Activated CD4-positive, CD25-positive, alpha-beta regulatory T cell treated with anti-CD3 and anti-CD28 coated beads, Interleukin-2, amount 50 U/mL, for 24 hours (primary cell): ENCODE data around the gene LRRC3.
"Not testable (repeated sequence)": the region's sequence is repeated elsewhere in the genome, so short reads cannot be mapped to it uniquely, and the experiment has no call there.

Experiments
- ATAC-seq, 2 donors: fragments of 150-1000 bp; cut with Tn5 transposase; one replicate each; pipeline ENCODE4 v1.10.0; 2021; ENCODE audit warnings: mild to moderate bottlenecking in 1 of 2, moderate library complexity in 1 of 2

LRRC3 gene

DNA sequence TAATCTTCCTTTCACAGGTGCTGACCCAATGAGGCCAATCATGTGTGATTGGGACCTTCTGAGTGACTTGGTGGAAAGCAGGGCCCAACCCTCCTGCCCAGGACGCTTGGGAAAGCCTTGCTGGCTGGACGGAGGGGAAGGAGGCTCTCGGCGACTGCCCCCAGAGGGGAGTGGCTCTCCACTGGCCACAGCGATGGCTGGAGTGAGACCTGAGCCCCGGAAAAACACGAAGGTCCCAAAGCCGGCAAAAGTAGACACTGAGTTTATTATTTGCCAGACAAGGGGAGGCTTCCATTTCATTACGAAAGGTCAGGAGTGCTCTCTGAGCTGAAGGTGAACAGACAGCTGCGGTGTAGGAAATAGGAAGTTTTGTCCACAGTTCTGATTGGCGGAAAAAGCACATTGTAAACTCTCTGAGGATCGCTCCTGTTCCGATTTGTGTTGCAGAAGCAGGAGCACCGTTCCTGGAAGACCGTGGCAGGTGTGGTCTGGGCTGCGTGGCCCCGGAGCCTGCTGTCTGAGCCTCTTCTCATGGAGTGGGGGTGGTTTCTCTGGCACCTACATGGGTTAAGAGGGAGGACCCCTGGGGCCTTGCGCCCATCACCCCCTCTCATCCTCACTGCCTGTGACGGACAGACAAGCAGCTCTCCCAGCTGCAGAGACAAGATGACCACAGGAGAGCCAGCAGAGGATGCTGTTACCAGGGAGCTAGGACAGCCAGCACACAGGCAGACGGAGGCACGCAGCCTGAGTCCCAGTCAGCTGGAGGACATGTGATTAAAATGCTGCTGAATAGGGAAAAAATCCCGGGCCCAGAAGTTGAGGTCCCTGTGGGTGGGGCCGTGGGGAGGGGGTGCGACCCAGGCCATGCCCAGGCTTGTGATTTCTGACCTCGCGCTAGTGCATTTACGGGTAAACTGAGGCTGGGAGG lies 43.2 kb downstream of the LRRC3 start:
- no peak for ATAC-seq

DNA sequence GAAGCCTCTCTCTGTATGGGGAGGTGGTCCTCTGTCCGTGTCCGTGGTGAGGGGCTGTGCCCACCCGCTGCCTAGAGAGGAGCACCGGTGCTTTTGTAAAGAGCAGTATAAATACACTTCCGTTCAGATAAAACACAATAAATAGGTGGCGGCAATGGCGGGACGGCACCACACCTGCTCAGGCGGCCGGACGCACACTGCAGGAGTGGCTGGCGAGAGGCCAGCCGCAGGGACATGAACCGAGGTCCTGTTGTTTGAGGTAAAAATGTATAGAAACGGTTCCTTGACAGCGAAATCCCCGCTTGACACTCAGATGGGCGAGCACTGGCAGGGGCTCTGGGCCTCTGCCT lies 43.9 kb downstream of the LRRC3 start:
- ATAC-seq, result no peak

DNA sequence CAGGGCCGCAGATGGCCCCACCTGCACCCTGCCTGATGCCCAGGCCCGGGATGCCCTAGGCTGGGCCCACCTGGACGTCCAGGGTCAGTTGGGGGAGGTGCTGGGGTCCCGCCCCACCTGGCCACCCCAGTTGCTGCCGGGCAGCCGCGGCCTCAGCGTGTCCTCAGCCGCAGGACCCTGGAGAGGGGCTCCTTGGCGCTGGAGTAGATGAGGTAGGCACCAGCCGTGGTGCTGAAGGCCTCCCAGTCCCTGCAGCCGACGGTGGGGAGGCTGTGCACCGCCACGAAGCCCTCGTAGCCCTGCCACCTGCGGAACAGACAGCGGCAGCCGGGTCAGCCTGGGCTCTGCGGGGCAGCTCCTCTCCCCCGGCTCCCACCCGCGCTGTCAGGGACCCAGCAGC lies 44.3 kb downstream of the LRRC3 start:
- ATAC-seq, result no peak

DNA sequence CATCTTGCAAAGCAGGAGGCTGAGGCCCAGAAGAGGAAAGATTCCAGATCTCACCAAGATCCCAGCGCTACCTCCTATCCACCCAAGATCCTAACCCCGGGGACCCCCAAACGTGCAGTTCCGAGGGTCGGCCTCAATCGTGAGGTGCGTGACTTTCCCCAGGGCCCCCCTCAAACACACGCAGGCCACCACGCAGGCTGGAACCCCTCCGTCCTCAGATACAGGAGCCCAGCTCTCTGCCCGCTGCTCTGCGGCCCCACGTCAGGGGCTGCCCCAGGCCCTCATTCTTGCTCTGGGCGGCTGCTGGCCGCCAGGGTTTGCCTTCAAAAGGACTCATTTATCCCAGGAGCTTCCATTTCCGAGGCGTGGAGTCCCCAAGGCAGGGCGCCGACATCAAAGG lies 44.8 kb downstream of the LRRC3 start:
- no peak for ATAC-seq

DNA sequence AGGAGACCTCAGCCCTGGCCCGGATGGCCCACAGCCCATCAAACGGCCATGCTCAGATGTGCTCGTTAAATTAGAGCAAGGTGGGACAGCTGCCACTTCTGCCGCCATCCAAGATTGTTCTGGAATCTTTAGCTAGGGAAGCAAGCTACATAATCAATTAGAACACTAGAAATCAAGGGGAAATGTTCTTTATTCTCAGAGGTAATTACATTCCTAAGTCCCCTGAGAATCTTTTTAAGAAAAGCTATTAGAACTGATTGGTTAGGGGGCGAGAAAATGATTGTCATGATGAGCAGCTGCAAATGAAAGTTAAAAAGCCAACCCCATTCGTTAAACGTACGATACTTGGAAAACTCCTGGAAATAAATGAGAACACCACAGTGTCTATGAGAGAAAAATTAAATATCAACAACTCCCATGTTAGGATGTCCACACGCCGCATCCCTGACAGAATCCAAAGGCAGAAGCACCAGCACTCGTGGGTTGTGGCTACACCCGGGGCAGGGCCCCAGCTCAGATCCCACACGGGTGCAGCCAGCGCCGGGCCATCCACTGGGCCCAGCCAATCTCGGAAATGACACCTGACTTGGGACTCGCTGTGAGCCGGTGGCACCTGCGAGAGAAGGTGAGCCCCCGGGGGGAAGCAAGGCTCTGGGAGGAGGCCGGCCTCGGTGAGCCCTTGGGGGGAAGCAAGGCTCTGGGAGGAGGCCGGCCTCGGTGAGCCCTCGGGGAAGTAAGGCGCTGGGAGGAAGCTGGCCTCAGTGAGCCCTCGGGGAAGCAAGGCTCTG lies 47.1 kb downstream of the LRRC3 start:
- no peak for ATAC-seq

DNA sequence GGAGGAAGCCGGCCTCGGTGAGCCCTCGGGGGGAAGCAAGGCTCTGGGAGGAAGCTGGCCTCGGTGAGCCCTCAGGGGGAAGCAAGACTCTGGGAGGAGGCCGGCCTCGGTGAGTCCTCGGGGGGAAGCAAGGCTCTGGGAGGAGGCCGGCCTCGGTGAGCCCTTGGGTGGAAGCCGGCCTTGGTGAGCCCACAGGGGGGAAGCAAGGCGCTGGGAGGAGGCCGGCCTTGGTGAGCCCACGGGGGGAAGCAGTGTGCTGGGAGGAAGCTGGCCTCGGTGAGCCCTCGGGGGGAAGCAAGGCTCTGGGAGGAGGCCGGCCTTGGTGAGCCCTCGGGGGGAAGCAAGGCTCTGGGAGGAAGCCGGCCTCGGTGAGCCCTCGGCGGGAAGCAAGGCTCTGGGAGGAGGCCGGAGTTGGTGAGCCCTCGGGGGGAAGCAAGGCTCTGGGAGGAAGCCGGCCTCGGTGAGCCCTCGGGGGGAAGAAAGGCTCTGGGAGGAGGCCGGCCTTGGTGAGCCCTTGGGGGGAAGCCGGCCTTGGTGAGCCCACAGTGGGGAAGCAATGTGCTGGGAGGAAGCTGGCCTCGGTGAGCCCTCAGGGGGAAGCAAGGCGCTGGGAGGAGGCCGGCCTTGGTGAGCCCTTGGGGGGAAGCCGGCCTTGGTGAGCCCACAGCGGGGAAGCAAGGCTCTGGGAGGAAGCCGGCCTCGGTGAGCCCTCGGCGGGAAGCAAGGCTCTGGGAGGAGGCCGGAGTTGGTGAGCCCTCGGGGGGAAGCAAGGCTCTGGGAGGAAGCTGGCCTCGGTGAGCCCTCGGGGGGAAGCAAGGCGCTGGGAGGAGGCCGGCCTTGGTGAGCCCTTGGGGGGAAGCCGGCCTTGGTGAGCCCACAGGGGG lies 47.9 kb downstream of the LRRC3 start:
- not testable (repeated sequence) for ATAC-seq

DNA sequence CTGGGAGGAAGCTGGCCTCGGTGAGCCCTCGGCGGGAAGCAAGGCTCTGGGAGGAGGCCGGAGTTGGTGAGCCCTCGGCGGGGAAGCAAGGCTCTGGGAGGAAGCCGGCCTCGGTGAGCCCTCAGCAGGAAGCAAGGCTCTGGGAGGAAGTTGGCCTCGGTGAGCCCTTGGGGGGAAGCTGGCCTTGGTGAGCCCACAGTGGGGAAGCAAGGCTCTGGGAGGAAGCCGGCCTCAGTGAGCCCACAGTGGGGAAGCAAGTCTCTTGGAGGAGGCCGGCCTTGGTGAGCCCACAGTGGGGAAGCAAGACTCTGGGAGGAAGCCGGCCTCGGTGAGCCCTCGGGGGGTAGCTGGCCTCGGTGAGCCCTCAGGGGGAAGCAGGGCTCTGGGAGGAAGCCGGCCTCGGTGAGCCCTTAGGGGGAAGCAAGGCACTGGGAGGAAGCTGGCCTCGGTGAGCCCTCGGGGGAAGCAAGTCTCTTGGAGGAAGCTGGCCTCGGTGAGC lies 48.6 kb downstream of the LRRC3 start:
- no peak for ATAC-seq

DNA sequence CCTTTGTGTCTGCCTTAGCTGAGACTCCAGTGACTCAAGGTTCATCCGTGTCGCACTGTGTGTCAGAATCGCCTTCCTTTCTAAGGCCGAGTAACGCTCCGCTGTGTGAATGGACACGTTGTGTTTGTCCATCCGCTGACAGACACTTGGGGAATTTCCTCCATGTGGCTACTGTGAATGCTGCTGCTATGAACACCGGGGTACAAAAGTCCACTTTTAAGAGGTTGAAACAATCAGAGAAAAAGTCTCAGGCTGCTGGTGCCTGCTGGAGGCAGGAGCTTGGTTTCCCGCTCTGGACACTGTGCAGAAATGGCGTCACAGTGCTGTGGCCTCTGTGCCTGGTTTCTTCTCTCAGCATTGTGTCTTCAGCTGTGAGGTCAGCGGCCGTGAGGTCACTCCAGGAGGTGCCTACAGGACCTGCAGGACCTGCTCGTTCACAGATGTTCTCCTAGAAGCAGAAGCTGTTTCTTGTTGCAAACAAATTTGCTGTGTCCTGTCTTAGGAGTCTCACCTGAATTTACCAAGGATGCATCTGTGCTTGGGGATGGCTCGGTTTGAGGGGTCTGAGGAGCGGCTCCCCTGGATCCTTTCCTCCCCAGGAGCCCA lies 50.5 kb downstream of the LRRC3 start:
- ATAC-seq, result no peak

DNA sequence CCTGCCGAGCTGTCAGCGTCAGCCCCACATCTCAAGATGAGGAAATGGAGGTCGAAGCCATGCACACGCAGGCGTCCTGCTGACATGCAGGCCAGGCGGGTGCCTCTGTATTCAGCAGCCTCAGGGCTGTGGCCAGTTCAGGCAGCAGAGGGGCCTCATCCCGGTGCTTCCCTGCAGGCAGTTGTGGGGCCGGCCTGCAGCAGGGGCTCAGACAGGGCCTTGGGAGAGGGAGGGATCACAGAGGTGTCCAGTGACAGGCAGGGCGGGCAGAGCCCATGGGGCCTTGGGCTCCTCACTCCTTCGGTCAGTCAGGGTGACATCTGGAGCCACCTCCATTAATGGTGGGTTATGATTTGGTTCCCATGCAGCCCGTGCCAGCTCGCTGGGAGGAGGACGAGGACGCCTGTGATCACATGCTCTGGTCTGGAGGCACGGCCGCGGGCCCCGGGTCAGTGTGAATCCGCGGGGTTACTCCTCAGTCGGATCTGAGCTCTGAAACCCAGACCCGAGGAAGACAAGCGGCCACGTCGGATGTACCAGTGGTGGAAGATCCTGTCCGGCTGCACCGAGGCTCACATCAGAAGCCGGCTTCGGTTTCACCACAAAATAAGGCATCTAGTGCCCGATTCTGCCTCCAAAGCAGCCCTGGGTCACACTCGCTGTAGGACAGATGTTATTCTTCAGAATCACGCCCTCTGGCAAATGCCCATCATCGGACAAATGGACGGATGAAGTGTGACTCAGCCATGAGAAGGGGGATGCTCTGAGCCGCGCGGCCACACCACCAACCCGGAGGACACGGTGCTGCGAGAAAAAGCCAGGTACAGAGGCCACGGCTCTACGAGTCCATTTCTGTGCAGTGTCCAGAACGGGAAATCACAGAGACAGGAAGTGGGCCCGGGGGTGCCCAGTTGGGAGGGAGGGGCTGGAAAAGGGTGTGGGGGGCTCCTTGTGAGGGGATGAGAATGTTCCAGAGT lies 51.3 kb downstream of the LRRC3 start:
- no peak for ATAC-seq

DNA sequence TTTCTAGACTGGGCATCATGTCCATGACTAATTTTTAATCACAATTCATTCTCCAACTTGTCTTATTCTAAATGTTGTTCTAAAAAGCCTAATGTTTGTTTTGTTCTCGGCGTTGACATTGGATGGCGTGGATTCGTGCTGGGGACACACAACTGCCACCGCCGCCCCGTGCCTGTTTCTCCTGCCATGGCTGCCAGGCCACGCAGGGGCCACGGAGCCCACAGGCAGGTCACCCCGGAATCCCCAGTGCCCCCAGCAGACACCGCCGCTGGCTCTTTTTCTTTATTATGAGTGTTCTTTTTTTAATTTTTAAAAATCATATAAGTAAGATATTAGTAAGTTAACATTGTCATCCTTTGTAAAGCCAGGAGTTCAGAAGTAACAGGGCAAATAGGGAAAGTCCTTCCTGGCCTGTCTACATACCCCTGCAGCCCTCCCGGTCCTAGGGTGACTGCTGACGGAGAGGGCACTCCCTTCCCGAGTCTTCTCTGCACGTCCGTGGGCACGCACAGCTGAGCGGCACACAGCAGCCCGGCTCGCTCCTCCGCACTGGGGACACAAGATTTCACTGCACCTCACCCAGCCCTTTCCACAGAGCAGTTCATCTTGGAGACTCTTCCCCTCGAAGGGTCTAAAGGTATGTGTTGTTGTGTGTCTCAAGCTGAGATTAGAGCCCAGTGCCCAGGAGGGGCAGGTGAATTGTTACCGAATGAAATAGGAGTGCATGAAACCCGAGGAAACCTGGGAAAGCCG lies 52.5 kb downstream of the LRRC3 start:
- ATAC-seq, result no peak

DNA sequence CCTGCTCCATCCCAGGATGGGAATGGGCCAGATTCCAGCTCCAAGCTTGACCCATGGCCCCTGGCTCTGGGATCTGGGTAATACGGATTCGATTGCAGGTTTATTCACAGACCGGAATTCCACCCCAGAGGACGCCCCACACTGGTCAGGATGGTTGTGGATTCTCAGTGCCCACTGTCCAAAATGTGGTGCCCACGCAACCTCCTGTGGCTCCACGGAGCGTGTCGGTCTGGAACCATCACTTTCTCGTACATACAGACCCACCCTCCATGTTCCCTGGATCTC lies 53.1 kb downstream of the LRRC3 start:
- ATAC-seq, result no peak

DNA sequence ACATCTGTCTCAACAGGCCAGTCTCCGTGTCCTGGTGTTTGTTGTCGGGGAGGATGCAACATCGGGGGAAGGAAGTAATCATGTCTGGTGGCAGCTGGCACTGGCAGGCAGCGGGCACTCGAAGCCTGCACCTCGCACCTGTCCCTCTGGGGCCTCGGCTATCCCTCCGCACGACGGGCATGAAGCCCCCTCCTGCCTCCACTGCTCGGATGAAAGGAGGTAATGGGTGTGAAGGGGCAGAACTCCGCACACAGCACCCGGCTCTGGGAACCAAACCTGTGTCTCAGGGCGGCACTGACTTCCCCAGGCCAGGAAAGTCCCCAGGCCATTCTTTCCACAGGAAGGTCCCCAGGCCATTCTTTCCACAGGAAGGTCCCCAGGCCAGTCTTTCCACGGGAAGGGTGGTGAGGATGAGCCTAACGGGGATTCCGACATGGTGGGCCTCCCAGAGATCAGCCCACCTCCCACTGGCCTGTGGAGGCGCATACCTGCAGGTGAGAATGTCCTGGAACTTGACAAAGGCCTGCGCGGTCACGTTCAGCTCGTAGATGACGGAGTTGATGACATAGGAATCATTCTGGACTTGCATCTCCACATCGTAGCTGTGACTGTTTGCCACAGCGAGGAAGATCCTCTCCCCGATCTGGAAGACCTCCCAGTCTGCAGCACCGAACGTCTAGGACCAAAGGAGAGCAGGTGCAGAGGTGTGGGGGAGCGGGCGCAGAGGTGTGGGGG lies 53.6 kb downstream of the LRRC3 start:
- ATAC-seq, result no peak

DNA sequence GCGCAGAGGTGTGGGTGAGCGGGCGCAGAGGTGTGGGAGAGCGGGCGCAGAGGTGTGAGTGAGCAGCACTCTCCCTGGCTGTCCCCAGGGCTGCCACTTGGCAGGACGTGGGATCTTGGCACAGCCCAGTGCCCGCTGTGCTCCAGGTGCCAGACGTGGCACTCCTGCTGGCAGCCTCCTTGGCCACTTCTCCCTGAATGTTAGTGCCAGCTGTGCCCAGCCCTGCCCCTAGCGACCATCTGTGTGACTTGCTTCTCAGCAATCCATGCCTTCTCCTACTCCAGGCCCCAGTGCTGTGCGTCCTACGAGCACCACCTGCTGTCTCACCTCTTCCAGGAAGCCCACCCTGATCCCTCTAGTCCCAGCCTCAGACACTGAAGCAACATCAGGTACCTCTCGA lies 54.2 kb downstream of the LRRC3 start:
- no peak for ATAC-seq

DNA sequence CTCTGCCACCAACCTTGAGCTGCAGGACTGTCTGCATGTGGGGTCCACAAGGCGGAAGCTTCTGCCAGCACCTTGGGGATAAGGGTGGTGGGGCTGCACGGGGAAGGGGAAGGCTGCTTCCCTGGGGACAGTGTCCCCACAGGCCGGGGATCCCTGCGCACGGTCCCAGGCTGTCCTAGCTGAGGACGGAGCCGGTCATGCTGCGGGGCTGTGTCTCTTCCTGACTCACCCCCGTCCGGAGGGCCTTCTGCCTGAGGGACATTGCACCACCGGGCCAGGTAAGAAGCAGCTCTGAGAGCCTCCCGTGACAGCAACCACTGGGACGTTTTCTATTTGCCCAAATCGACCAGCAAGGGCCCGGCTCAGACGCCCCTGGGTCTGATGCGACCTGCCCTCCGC lies 54.8 kb downstream of the LRRC3 start:
- ATAC-seq, result no peak

DNA sequence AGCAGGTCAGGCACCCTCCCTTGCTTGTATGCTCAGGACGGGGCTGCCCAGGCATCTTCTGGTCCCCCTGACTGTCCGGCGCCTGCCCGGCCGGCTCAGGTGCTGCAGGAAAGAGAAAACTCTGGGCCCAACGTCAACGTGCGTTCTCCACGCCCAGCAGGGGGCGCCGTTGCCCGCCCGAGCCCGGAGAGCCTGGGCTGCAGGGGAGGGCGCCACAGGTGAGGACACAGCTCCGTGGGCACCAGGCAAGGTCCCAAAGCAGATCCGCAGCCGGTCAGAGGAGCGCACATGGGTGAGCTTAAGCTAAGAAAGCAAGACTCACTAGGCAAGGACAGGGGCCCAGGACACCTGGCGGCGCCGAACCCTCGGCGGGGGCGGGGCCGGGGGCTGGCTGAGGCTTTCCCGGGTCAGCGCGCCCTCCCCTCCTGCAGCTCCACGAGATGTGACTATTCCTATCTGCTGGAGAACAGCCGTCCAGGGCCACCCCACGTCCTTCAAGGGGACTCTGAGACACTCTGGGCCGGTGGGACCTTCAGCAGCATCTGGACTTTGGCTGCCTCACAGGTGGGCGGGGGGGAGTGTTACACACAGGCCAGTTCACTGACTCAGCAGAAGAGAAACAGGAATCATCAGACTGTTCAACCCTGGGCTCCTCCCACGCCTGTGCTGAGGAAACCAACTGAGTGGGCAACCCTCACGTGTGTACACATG lies 55.4 kb downstream of the LRRC3 start:
- ATAC-seq, result peak; percentile 83 to 84

DNA sequence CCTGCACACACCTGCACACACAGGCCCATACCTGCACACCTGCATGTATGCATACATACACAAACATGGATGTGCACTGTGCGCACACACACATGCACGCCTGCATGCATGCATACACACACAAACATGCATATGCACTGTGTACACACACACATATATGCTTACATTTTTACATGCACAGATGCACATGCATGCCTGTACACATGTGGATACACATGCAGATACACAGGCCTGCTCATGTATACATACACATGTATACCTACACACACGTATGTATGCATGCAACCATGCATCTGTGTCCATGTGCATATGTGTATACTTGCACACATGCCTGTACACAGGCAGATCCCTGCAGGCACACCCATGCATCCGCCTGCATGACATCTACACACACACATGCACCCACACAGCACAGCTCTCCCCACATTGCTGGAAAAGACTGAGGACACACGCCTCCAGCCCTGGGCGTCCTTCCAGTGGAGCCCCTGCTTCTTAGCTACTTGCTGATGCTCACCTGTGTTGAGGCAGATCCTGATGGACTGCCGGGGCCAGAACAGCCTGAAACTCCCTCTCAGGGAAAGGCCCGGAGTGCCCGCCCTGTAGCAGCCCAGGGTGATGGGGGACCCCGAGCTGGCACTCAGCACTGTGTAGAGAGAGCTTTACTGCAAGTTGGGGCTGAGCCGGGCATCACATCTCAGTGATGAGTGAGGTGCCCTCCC lies 56.1 kb downstream of the LRRC3 start:
- no peak for ATAC-seq
